Measurements from ENCODE around the gene CDH4.

DNA sequence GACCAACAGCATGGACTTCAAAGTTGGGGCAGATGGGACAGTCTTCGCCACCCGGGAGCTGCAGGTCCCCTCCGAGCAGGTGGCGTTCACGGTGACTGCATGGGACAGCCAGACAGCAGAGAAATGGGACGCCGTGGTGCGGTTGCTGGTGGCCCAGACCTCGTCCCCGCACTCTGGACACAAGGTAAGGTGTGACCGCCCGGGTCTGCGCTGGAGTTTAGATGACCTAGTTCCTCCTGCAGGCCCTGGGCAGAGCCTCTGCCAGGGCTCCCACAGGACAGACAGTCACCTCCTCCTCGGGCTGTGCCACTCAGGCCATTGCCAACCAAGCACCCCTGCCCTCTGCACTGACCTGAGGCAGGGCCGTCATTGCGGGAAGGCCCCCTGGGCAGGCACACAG is 491.5 kb downstream of the CDH4 start:
- no peak for TF ChIP-seq YY1 (IDR thresholded peaks at IDR 0.05; ENCODE audit: low read depth)
- TF ChIP-seq NFIC (IDR thresholded peaks at IDR 0.05): no peak
- no peak for TF ChIP-seq FOXM1 (IDR thresholded peaks at IDR 0.05; ENCODE audit: borderline replicate concordance, low read depth)

Measured in Ishikawa (cell line).